HG02870 (cell line): ENCODE data around the gene CEP44.
"Not testable (repeated sequence)": the region's sequence is repeated elsewhere in the genome, so short reads cannot be mapped to it uniquely, and the experiment has no call there.

ENCODE experiments used
- ATAC-seq: cut with Tn5 transposase; IDR thresholded peaks from one replicate; pipeline ENCODE4 v1.9.1; 2021; ENCODE audit warnings: mild to moderate bottlenecking, moderate library complexity; ENCODE audit not compliant: unreplicated experiment

CEP44 gene

GRCh38 chr4:174283507-174284471, at the start of gene CEP44, which contains the start of gene FBXO8:
Gene CEP44 (plus strand): TSS chr4:174283911. CDS start chr4:174299122, 15,211 bp downstream.
Gene FBXO8 (minus strand): TSS chr4:174283667. CDS start chr4:174263092, 20,575 bp downstream.
- peak; percentile 60 for ATAC-seq

- ATAC-seq: no peak
These were observed 47.4 kb upstream of the CEP44 start for GRCh38 chr4:174236359-174236758.

- ATAC-seq: no peak
These were observed 42.5 kb upstream of the CEP44 start for GRCh38 chr4:174241162-174241561.

GRCh38 chr4:174244441-174244840, 39.3 kb upstream of the CEP44 start:
- peak; percentile 58 for ATAC-seq

GRCh38 chr4:174245714-174246113, 38.0 kb upstream of the CEP44 start:
- ATAC-seq: no peak

GRCh38 chr4:174248407-174248806, 35.3 kb upstream of the CEP44 start:
- no peak for ATAC-seq

GRCh38 chr4:174252412-174252811, 31.3 kb upstream of the CEP44 start:
- no peak for ATAC-seq

- ATAC-seq: no peak
These were observed 29.1 kb upstream of the CEP44 start for GRCh38 chr4:174254613-174255012.

GRCh38 chr4:174255374-174255773, 28.3 kb upstream of the CEP44 start:
- ATAC-seq: no peak

GRCh38 chr4:174255786-174256185, 27.9 kb upstream of the CEP44 start:
- ATAC-seq: no peak

- ATAC-seq: no peak
These were observed 27.4 kb upstream of the CEP44 start for GRCh38 chr4:174256277-174256713.

GRCh38 chr4:174259580-174259979, 24.1 kb upstream of the CEP44 start:
- no peak for ATAC-seq

GRCh38 chr4:174260099-174260498, 23.6 kb upstream of the CEP44 start:
- no peak for ATAC-seq

- not testable (repeated sequence) for ATAC-seq
These were observed 22.3 kb upstream of the CEP44 start for GRCh38 chr4:174261432-174261831.

GRCh38 chr4:174262624-174263444, 20.9 kb upstream of the CEP44 start:
- ATAC-seq: no peak

- ATAC-seq: no peak
These were observed 20.3 kb upstream of the CEP44 start for GRCh38 chr4:174263445-174263736.

GRCh38 chr4:174265916-174266315, 17.8 kb upstream of the CEP44 start:
- ATAC-seq: peak; percentile 50

- peak; percentile 61 for ATAC-seq
These were observed 17.3 kb upstream of the CEP44 start for GRCh38 chr4:174266416-174266815.

- no peak for ATAC-seq
These were observed 9.8 kb upstream of the CEP44 start for GRCh38 chr4:174273930-174274329.

- ATAC-seq: no peak
These were observed 9.3 kb upstream of the CEP44 start for GRCh38 chr4:174274436-174274835.

GRCh38 chr4:174275101-174275500, 8.6 kb upstream of the CEP44 start:
- ATAC-seq: no peak

- no peak for ATAC-seq
These were observed 6.3 kb upstream of the CEP44 start for GRCh38 chr4:174277433-174277832.
